H9 (cell line): Measurements from ENCODE around the gene PRORP. TPM values are rescaled to one million over a fixed set of nuclear protein-coding genes. Genes with fewer than 3 reads are reported as not detected.
A peak's percentile ranks its signal among the peaks of the same experiment; 100 is the strongest.

Experiments
- DNase-seq: peaks from one replicate; pipeline ENCODE4 v3.0.0-alpha.2; 2017
- H2AFZ ChIP-seq: one replicate; pipeline ENCODE4 v1.6.1; 2013; ENCODE audit warnings: mild to moderate bottlenecking, low read length, control low read depth, moderate library complexity
- H2AK5ac ChIP-seq: 2 replicates; pipeline ENCODE4 v1.6.1; 2013; ENCODE audit warnings: low read length, control low read depth, mixed read lengths; ENCODE audit not compliant: insufficient read length
- H2BK120ac ChIP-seq: one replicate; pipeline ENCODE4 v1.6.1; 2013; ENCODE audit warnings: low read depth, mild to moderate bottlenecking, low read length, control low read depth, inconsistent platforms; ENCODE audit not compliant: poor library complexity, severe bottlenecking
- H2BK12ac ChIP-seq: 2 replicates; pipeline ENCODE4 v1.6.1; 2013; ENCODE audit warnings: low read length, control low read depth, mixed read lengths, low read depth; ENCODE audit not compliant: insufficient read length
- H2BK15ac ChIP-seq: 2 replicates; pipeline ENCODE4 v1.6.1; 2013; ENCODE audit warnings: low read depth, low read length, control low read depth
- H2BK20ac ChIP-seq: one replicate; pipeline ENCODE4 v1.6.1; 2013; ENCODE audit warnings: low read depth, mild to moderate bottlenecking, low read length, control low read depth, inconsistent platforms; ENCODE audit not compliant: poor library complexity, severe bottlenecking
- H2BK5ac ChIP-seq: 2 replicates; pipeline ENCODE4 v1.6.1; 2013; ENCODE audit warnings: low read length, control low read depth, mixed read lengths; ENCODE audit not compliant: insufficient read length
- H3K14ac ChIP-seq: 2 replicates; pipeline ENCODE4 v1.6.1; 2013; ENCODE audit warnings: low read length, control low read depth; ENCODE audit not compliant: insufficient read depth
- H3K18ac ChIP-seq: 2 replicates; pipeline ENCODE4 v1.6.1; 2013; ENCODE audit warnings: low read depth, mild to moderate bottlenecking, mixed read lengths, low read length, control low read depth; ENCODE audit not compliant: insufficient read length
- H3K23ac ChIP-seq: 2 replicates; pipeline ENCODE4 v1.6.1; 2013; ENCODE audit warnings: low read length, control low read depth, mixed read lengths, low read depth; ENCODE audit not compliant: insufficient read length
- H3K23me2 ChIP-seq: 2 replicates; pipeline ENCODE4 v1.6.1; 2013; ENCODE audit warnings: low read depth, mild to moderate bottlenecking, mixed read lengths, low read length, control low read depth; ENCODE audit not compliant: insufficient read length, poor library complexity, severe bottlenecking
- H3K27ac ChIP-seq: 2 replicates; pipeline ENCODE4 v1.5.1; 2013; ENCODE audit warnings: low read length, control low read depth, mixed read lengths, low read depth; ENCODE audit not compliant: insufficient read length
- H3K27me3 ChIP-seq: 2 replicates; pipeline ENCODE4 v1.6.1; 2013; ENCODE audit warnings: low read length, control low read depth, inconsistent platforms; ENCODE audit not compliant: insufficient read depth
- H3K4ac ChIP-seq: 2 replicates; pipeline ENCODE4 v1.6.1; 2013; ENCODE audit warnings: low read depth, mild to moderate bottlenecking, control low read depth, inconsistent platforms, low read length, moderate library complexity
- H3K4me1 ChIP-seq: 2 replicates; pipeline ENCODE4 v1.6.1; 2013; ENCODE audit warnings: low read length, control low read depth, inconsistent platforms; ENCODE audit not compliant: insufficient read depth
- H3K4me2 ChIP-seq: 2 replicates; pipeline ENCODE4 v1.6.1; 2013; ENCODE audit warnings: low read length, control low read depth, mixed read lengths; ENCODE audit not compliant: insufficient read length, insufficient read depth
- H3K56ac ChIP-seq: 2 replicates; pipeline ENCODE4 v1.6.1; 2013; ENCODE audit warnings: low read depth, mild to moderate bottlenecking, mixed read lengths, low read length, control low read depth; ENCODE audit not compliant: insufficient read length
- H3K79me1 ChIP-seq: 2 replicates; pipeline ENCODE4 v1.6.1; 2013; ENCODE audit warnings: low read depth, mild to moderate bottlenecking, moderate library complexity, low read length, control low read depth, inconsistent platforms; ENCODE audit not compliant: insufficient read depth, poor library complexity, severe bottlenecking
- H3K79me2 ChIP-seq: 2 replicates; pipeline ENCODE4 v1.6.1; 2013; ENCODE audit warnings: low read length, control low read depth, inconsistent platforms; ENCODE audit not compliant: insufficient read depth
- H3K9ac ChIP-seq: 2 replicates; pipeline ENCODE4 v1.6.1; 2013; ENCODE audit warnings: low read length, control low read depth, mixed read lengths; ENCODE audit not compliant: insufficient read length; ENCODE audit errors: extremely low read depth
- H3K9me3 ChIP-seq: one replicate; pipeline ENCODE4 v1.6.1; 2013; ENCODE audit warnings: low read depth, low read length, inconsistent platforms; ENCODE audit not compliant: control insufficient read depth
- H3T11ph ChIP-seq: one replicate; pipeline ENCODE4 v1.6.1; 2013; ENCODE audit warnings: mild to moderate bottlenecking, low read length, control low read depth, inconsistent platforms
- H4K20me1 ChIP-seq: one replicate; pipeline ENCODE4 v1.6.1; 2013; ENCODE audit not compliant: control insufficient read depth, insufficient read length, insufficient read depth
- H4K5ac ChIP-seq: 2 replicates; pipeline ENCODE4 v1.6.1; 2013; ENCODE audit warnings: low read depth, mild to moderate bottlenecking, mixed read lengths, low read length, control low read depth; ENCODE audit not compliant: insufficient read length
- H4K8ac ChIP-seq: replicated peaks from 2 replicates; pipeline ENCODE4 v1.6.1; 2013; ENCODE audit warnings: low read length, control low read depth, mixed read lengths, low read depth; ENCODE audit not compliant: insufficient read length
- H4K91ac ChIP-seq: 2 replicates; pipeline ENCODE4 v1.6.1; 2013; ENCODE audit warnings: low read depth, mild to moderate bottlenecking, moderate library complexity, mixed read lengths, low read length, control low read depth; ENCODE audit not compliant: insufficient read length
- H3K27ac Mint-ChIP-seq, 3 experiments: 2 replicates in 2 of 3; 3 replicates in 1 of 3; pipeline ENCODE4 v1.8.0; 2020 to 2021; ENCODE audit warnings: mixed read lengths in 3 of 3, mild to moderate bottlenecking in 1 of 3, moderate library complexity in 1 of 3
- H3K27me3 Mint-ChIP-seq: 2 replicates; pipeline ENCODE4 v1.8.0; 2021; ENCODE audit warnings: low read depth, mild to moderate bottlenecking, moderate library complexity, mixed read lengths
- H3K36me3 Mint-ChIP-seq, 3 experiments: 2 replicates in 2 of 3; 3 replicates in 1 of 3; pipeline ENCODE4 v1.8.0; 2020 to 2021; ENCODE audit warnings: low read depth in 3 of 3, mixed read lengths in 3 of 3; ENCODE audit not compliant: insufficient read depth in 1 of 3
- H3K4me1 Mint-ChIP-seq, 2 experiments: 2 replicates each; pipeline ENCODE4 v1.8.0; 2020; ENCODE audit warnings: mixed read lengths in 2 of 2
- H3K4me3 Mint-ChIP-seq, 2 experiments: 2 replicates in 1 of 2; 3 replicates in 1 of 2; pipeline ENCODE4 v1.8.0; 2020 to 2021; ENCODE audit warnings: mild to moderate bottlenecking in 2 of 2, mixed read lengths in 2 of 2, moderate library complexity in 1 of 2
- H3K9me3 Mint-ChIP-seq, 2 experiments: 2 replicates in 1 of 2; 3 replicates in 1 of 2; pipeline ENCODE4 v1.8.0; 2020; ENCODE audit warnings: mild to moderate bottlenecking in 2 of 2, mixed read lengths in 2 of 2, moderate library complexity in 1 of 2
- WGBS: extraction: QIAGEN DNeasy Blood & Tissue Kit; methylation state at CpG from one replicate; pipeline ENCODE4 v1.1.7; 2013; ENCODE audit warnings: missing lambda C conversion rate, low lambda C conversion rate, mixed read lengths; ENCODE audit not compliant: insufficient read length; ENCODE audit errors: extremely low coverage; 5-methylcytosine and 5-hydroxymethylcytosine counted together
- total RNA-seq: library from RNA; stranded (reverse); gene quantifications from 2 replicates; pipeline ENCODE4 v1.2.1, GENCODE V29; 2021
- TF ChIP-seq, protein P1 (sequence below): fragments of 200-600 bp; sonication (generic); conservative IDR thresholded peaks from 3 replicates; pipeline ENCODE4 v1.8.0; 2021; ENCODE audit warnings: antibody characterized with exemption, mild to moderate bottlenecking

PRORP gene
- total RNA-seq, 1 experiment from 2014 or later, result 37.7 TPM

DNA sequence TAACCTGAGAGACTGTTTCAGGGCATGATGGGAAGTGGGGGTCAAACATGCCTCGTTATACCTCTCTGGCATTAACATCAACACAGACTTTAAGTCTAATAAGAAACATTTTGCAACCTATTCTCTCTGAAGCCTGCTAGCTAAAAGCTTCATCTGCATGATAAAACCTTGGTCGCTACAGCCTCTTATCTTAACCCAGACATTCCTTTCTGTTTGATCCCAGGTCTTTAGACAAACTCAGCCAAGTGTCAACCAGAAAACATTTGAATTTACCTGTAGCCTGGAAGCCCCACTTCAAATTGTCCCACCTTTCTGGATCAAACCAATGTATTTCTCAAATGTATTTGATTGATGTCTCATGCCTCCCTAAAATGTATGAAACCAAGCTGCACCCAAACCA is 9.7 kb upstream of the PRORP start:
- TF ChIP-seq, protein P1, sequence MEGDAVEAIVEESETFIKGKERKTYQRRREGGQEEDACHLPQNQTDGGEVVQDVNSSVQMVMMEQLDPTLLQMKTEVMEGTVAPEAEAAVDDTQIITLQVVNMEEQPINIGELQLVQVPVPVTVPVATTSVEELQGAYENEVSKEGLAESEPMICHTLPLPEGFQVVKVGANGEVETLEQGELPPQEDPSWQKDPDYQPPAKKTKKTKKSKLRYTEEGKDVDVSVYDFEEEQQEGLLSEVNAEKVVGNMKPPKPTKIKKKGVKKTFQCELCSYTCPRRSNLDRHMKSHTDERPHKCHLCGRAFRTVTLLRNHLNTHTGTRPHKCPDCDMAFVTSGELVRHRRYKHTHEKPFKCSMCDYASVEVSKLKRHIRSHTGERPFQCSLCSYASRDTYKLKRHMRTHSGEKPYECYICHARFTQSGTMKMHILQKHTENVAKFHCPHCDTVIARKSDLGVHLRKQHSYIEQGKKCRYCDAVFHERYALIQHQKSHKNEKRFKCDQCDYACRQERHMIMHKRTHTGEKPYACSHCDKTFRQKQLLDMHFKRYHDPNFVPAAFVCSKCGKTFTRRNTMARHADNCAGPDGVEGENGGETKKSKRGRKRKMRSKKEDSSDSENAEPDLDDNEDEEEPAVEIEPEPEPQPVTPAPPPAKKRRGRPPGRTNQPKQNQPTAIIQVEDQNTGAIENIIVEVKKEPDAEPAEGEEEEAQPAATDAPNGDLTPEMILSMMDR, result no peak
- Histone ChIP-seq H3K23ac (no peak overlapping the region), H3K4me1 (no peaks in the 10 kb centered on the region; the same call in 1 of the 2 replicates), H3K14ac (no peak overlapping the region), H4K8ac (no peak overlapping the region), H3K56ac (no peak overlapping the region), H4K20me1 (no peaks in the 10 kb centered on the region), H3K79me1 (no peaks in the 10 kb centered on the region), H2BK5ac (no peak overlapping the region), H3K18ac (no peak overlapping the region), H2BK20ac (no peak overlapping the region), H3K4ac (no peak overlapping the region), H3K27ac (no peak overlapping the region), H3T11ph (no peak overlapping the region), H2BK12ac (no peak overlapping the region), H4K5ac (no peak overlapping the region), H3K4me2 (no peak overlapping the region), H3K27me3 (no peaks in the 10 kb centered on the region), H3K23me2 (no peaks in the 10 kb centered on the region), H2BK15ac (no peak overlapping the region), H3K9me3 (no peaks in the 10 kb centered on the region), H2AK5ac (no peak overlapping the region), H3K79me2 (no peaks in the 10 kb centered on the region), H2BK120ac (no peak overlapping the region), H4K91ac (no peak overlapping the region), H3K9ac (no peak overlapping the region), H2AFZ (no peak overlapping the region)
- H3K4me3 Mint-ChIP-seq, result no peak overlapping the region; a peak in 1 of 5 replicates
- H3K4me1 Mint-ChIP-seq, result peaks cover 17 to 18% of the 10 kb centered on the region in 2 experiments
- no CpG with 5 or more reads among the region's 2 CpGs for WGBS
- H3K9me3 Mint-ChIP-seq, result peaks cover 9 to 11% of the 10 kb centered on the region in 2 experiments; a peak in 4 of 5 replicates
- H3K36me3 Mint-ChIP-seq, result peaks cover 42 to 72% (median 66%) of the 10 kb centered on the region in 3 experiments
- H3K27me3 Mint-ChIP-seq, result no peaks in the 10 kb centered on the region
- DNase-seq, result no peak
- peak overlapping the region in 2 of 3 experiments; percentile 24 to 48; a peak in 4 of 7 replicates for H3K27ac Mint-ChIP-seq
